Keratinocyte (primary cell): ENCODE data around the gene HTT-AS. TPM values are rescaled to one million over a fixed set of nuclear protein-coding genes. Genes with fewer than 3 reads are reported as not detected.
A peak's percentile ranks its signal among the peaks of the same experiment; 100 is the strongest.

Experiments
- DNase-seq: peaks from one replicate; pipeline ENCODE4 v3.0.0-alpha.2; 2011; ENCODE audit warnings: low read depth, missing footprints, low spot score
- FAIRE-seq: peaks from 2 replicates; lab custom pipeline; 2011; peaks lifted over from hg19 to GRCh38; lab: Jason Lieb, UNC
- H2AFZ ChIP-seq: 2 replicates; pipeline ENCODE4 v1.6.0; 2012; ENCODE audit warnings: low read length, control low read depth, inconsistent platforms; ENCODE audit not compliant: control insufficient read depth
- H3K27ac ChIP-seq: 2 replicates; pipeline ENCODE4 v1.5.1; 2011; ENCODE audit warnings: low read length; ENCODE audit not compliant: control insufficient read depth, insufficient read depth
- H3K27me3 ChIP-seq: 3 replicates; pipeline ENCODE4 v1.6.0; 2011; ENCODE audit warnings: low read length; ENCODE audit not compliant: control insufficient read depth, insufficient read depth; ENCODE audit errors: extremely low read depth
- H3K36me3 ChIP-seq, 2 experiments: 2 replicates in 1 of 2; 3 replicates in 1 of 2; pipeline ENCODE4 v1.5.1; 2011; ENCODE audit warnings: low read length in 2 of 2, mild to moderate bottlenecking in 1 of 2; ENCODE audit not compliant: control insufficient read depth in 2 of 2, insufficient read depth in 2 of 2; ENCODE audit errors: extremely low read depth in 1 of 2
- H3K4me1 ChIP-seq: 3 replicates; pipeline ENCODE4 v1.5.1; 2011; ENCODE audit warnings: low read length; ENCODE audit not compliant: control insufficient read depth, insufficient read depth; ENCODE audit errors: extremely low read depth
- H3K4me2 ChIP-seq: 3 replicates; pipeline ENCODE4 v1.6.0; 2011; ENCODE audit warnings: low read depth, low read length; ENCODE audit not compliant: control insufficient read depth, insufficient read depth; ENCODE audit errors: extremely low read depth
- H3K4me3 ChIP-seq, 3 experiments: fragments of 200-600 bp in 1 of 3; sonication (generic) in 1 of 3; 2 replicates in 2 of 3; 3 replicates in 1 of 3; pipeline ENCODE4 v1.5.1; 2011 to 2016; ENCODE audit warnings: low read length in 3 of 3, mild to moderate bottlenecking in 3 of 3, control low read depth in 2 of 3, inconsistent platforms in 1 of 3, low read depth in 1 of 3, mixed read lengths in 1 of 3, mixed run types in 1 of 3, moderate library complexity in 1 of 3; ENCODE audit not compliant: control insufficient read depth in 2 of 3, insufficient read depth in 2 of 3; ENCODE audit errors: extremely low read depth in 1 of 3
- H3K79me2 ChIP-seq: 2 replicates; pipeline ENCODE4 v1.6.0; 2012; ENCODE audit warnings: low read length; ENCODE audit not compliant: control insufficient read depth, insufficient read depth
- H3K9ac ChIP-seq: 3 replicates; pipeline ENCODE4 v1.6.0; 2011; ENCODE audit warnings: low read length; ENCODE audit not compliant: control insufficient read depth, insufficient read depth; ENCODE audit errors: extremely low read depth
- H3K9me1 ChIP-seq: 3 replicates; pipeline ENCODE4 v1.6.0; 2011; ENCODE audit warnings: low read length; ENCODE audit not compliant: control insufficient read depth, insufficient read depth; ENCODE audit errors: extremely low read depth
- H3K9me3 ChIP-seq: 2 replicates; pipeline ENCODE4 v1.5.1; 2012; ENCODE audit warnings: low read depth, low read length; ENCODE audit not compliant: control insufficient read depth
- H4K20me1 ChIP-seq: 3 replicates; pipeline ENCODE4 v1.6.0; 2011; ENCODE audit warnings: low read length; ENCODE audit not compliant: control insufficient read depth, insufficient read depth; ENCODE audit errors: extremely low read depth
- CTCF ChIP-seq, 3 experiments: IDR thresholded peaks in 1 of 3; conservative IDR thresholded peaks in 1 of 3; optimal IDR thresholded peaks in 1 of 3; 2 replicates in 2 of 3; 3 replicates in 1 of 3; pipeline versions ENCODE3 to v1.5.1; 2011; ENCODE audit warnings: low read length in 3 of 3, mild to moderate bottlenecking in 3 of 3, moderate library complexity in 2 of 3, control low read depth in 1 of 3, inconsistent platforms in 1 of 3; ENCODE audit not compliant: insufficient read depth in 2 of 3; ENCODE audit errors: extremely low read depth in 1 of 3
- EZH2 ChIP-seq: IDR thresholded peaks from one replicate; pipeline ENCODE4 v1.6.1; 2012; ENCODE audit warnings: inconsistent platforms, mild to moderate bottlenecking, low read length, moderate library complexity
- dilution Hi-C: fragments of 300-500 bp; cut with MboI; formaldehyde crosslinking; loops from one replicate; pipeline ENCODE4 v1.7.0; 2020; ENCODE audit warnings: low sequenced_read_pairs; ENCODE audit not compliant: extremely low pct_ligation_motif_present
- polyA plus RNA-seq, 5 experiments: library from polyadenylated mRNA; depleted of rRNA in 3 of 5; stranded (reverse) in 3 of 5; stranded (forward) in 1 of 5; unstranded in 1 of 5; fragments of >200 nt; gene quantifications; 1 replicate in 1 of 5; 2 replicates in 3 of 5; 3 replicates in 1 of 5; pipeline versions ENCODE4 v1.2.1 to v1.2.3, GENCODE V29; 2011 to 2012; ENCODE audit warnings: missing spikeins in 2 of 5, low read depth in 1 of 5, low replicate concordance in 1 of 5

Gene HTT-AS
- polyA plus RNA-seq, 1 donor (not counting 4 experiments of a cell fraction or from before 2014, with no cell fraction given): not detected

- Histone ChIP-seq H3K9me3 (no peaks in the 10 kb centered on the region), H3K4me3 (peak overlapping the region; percentile 8 to 65 (median 13)), H3K79me2 (no peaks in the 10 kb centered on the region), H2AFZ (peak overlapping the region; percentile 85), H3K9ac (peak overlapping the region; percentile 71), H3K27me3 (peaks cover 10% of the 10 kb centered on the region), H3K27ac (no peak overlapping the region), H3K4me1 (peaks cover 29% of the 10 kb centered on the region), H3K36me3 (no peaks in the 10 kb centered on the region), H4K20me1 (no peaks in the 10 kb centered on the region), H3K4me2 (peak overlapping the region; percentile 80), H3K9me1 (no peaks in the 10 kb centered on the region)
- no peak for DNase-seq
- TF ChIP-seq EZH2 (no peak), CTCF (optimal IDR thresholded peaks at IDR 0.05 in 1 of 3, IDR thresholded peaks at IDR 0.05 in 1 of 3, conservative IDR thresholded peaks at IDR 0.05 in 1 of 3; ENCODE audit: extremely low read depth in 1 of 3, insufficient read depth in 2 of 3, low read length in 3 of 3) (no peak)
- no peak for FAIRE-seq
- dilution Hi-C loops: no loop called here
Measured at GRCh38 chr4:3041192-3042142, 32.9 kb downstream of the HTT-AS start.

- Histone ChIP-seq H2AFZ (no peak overlapping the region), H3K36me3 (no peaks in the 10 kb centered on the region), H3K9me1 (no peaks in the 10 kb centered on the region), H4K20me1 (no peaks in the 10 kb centered on the region), H3K4me2 (peak overlapping the region; percentile 80), H3K4me1 (peaks cover 29% of the 10 kb centered on the region), H3K9me3 (no peaks in the 10 kb centered on the region), H3K79me2 (no peaks in the 10 kb centered on the region), H3K9ac (no peak overlapping the region), H3K27me3 (peaks cover 16% of the 10 kb centered on the region), H3K4me3 (no peak overlapping the region), H3K27ac (no peak overlapping the region)
- dilution Hi-C loops: no loop called here
- TF ChIP-seq EZH2 (no peak), CTCF (optimal IDR thresholded peaks at IDR 0.05 in 1 of 3, IDR thresholded peaks at IDR 0.05 in 1 of 3, conservative IDR thresholded peaks at IDR 0.05 in 1 of 3; ENCODE audit: extremely low read depth in 1 of 3, insufficient read depth in 2 of 3, low read length in 3 of 3) (no peak)
- no peak for DNase-seq
- no peak for FAIRE-seq
Measured at GRCh38 chr4:3040452-3041191, 33.7 kb downstream of the HTT-AS start.
